OCI-LY1 (cell line): ENCODE measurements around the gene STMN1.

Experiments used
- H2AFZ ChIP-seq: fragments of 200-600 bp; sonication (generic), shearing (Covaris generic); 2 replicates; pipeline ENCODE4 v1.6.0; 2014; ENCODE audit warnings: antibody characterized with exemption, mild to moderate bottlenecking, low read length
- H3F3A ChIP-seq: fragments of 200-600 bp; sonication (generic), shearing (Covaris generic); 2 replicates; pipeline ENCODE4 v1.6.0; 2014; ENCODE audit warnings: mild to moderate bottlenecking, antibody characterized with exemption, low read length, moderate library complexity; ENCODE audit not compliant: insufficient read depth
- H3K27ac ChIP-seq: fragments of 200-600 bp; sonication (generic); 2 replicates; pipeline ENCODE4 v1.5.1; 2014; ENCODE audit warnings: low read length, mixed run types, mild to moderate bottlenecking, low read depth; ENCODE audit not compliant: poor library complexity, severe bottlenecking
- H3K27me3 ChIP-seq: fragments of 200-600 bp; sonication (generic); 2 replicates; pipeline ENCODE4 v1.6.0; 2014; ENCODE audit warnings: antibody characterized with exemption, mild to moderate bottlenecking, low read length, moderate library complexity; ENCODE audit not compliant: insufficient read depth
- H3K36me3 ChIP-seq: fragments of 200-600 bp; sonication (generic); 2 replicates; pipeline ENCODE4 v1.6.1; 2014; ENCODE audit warnings: mild to moderate bottlenecking, antibody characterized with exemption, low read length, moderate library complexity, mixed read lengths; ENCODE audit not compliant: insufficient read depth
- H3K4me1 ChIP-seq: fragments of 200-600 bp; sonication (generic); 2 replicates; pipeline ENCODE4 v1.5.1; 2014; ENCODE audit warnings: mild to moderate bottlenecking, low read length, moderate library complexity; ENCODE audit not compliant: insufficient read depth, severe bottlenecking
- H3K4me2 ChIP-seq: fragments of 200-600 bp; sonication (generic), shearing (Covaris generic); 2 replicates; pipeline ENCODE4 v1.6.1; 2014; ENCODE audit warnings: low read length
- H3K4me3 ChIP-seq: fragments of 200-600 bp; sonication (generic); 2 replicates; pipeline ENCODE4 v1.5.1; 2014; ENCODE audit warnings: low read length, low read depth, mild to moderate bottlenecking, mixed read lengths; ENCODE audit not compliant: poor library complexity, severe bottlenecking
- H3K79me2 ChIP-seq: fragments of 200-600 bp; shearing (Covaris generic); 2 replicates; pipeline ENCODE4 v1.6.1; 2016; ENCODE audit warnings: mixed run types, low read length, mixed read lengths; ENCODE audit not compliant: insufficient read depth
- H3K9ac ChIP-seq: fragments of 200-600 bp; sonication (generic), shearing (Covaris generic); 2 replicates; pipeline ENCODE4 v1.6.1; 2014; ENCODE audit warnings: mild to moderate bottlenecking, low read length, mixed read lengths
- H3K9me2 ChIP-seq: fragments of 200-600 bp; sonication (generic), shearing (Covaris generic); 2 replicates; pipeline ENCODE4 v1.6.1; 2014; ENCODE audit warnings: low read depth, mild to moderate bottlenecking, low read length, mixed read lengths
- H3K9me3 ChIP-seq: fragments of 200-600 bp; shearing (Covaris generic); 2 replicates; pipeline ENCODE4 v1.6.1; 2014; ENCODE audit warnings: low read length, mixed read lengths
- H4K20me1 ChIP-seq: fragments of 200-600 bp; sonication (generic), shearing (Covaris generic); 2 replicates; pipeline ENCODE4 v1.6.0; 2016; ENCODE audit warnings: mild to moderate bottlenecking, low read length; ENCODE audit not compliant: insufficient read depth
- EZH2 ChIP-seq: fragments of 200-600 bp; sonication (generic), shearing (Covaris generic); IDR thresholded peaks from 2 replicates; pipeline ENCODE4 v1.8.0; 2017; ENCODE audit warnings: borderline replicate concordance, mixed run types, mild to moderate bottlenecking, antibody characterized with exemption, low read length, moderate library complexity, mixed read lengths
- TF ChIP-seq, protein P1 (sequence below): fragments of 200-600 bp; sonication (generic), shearing (Covaris generic); IDR thresholded peaks from 2 replicates; pipeline ENCODE4 v1.5.1; 2017; ENCODE audit warnings: mild to moderate bottlenecking, antibody characterized with exemption, low read length, moderate library complexity, mixed read lengths

Gene STMN1

DNA sequence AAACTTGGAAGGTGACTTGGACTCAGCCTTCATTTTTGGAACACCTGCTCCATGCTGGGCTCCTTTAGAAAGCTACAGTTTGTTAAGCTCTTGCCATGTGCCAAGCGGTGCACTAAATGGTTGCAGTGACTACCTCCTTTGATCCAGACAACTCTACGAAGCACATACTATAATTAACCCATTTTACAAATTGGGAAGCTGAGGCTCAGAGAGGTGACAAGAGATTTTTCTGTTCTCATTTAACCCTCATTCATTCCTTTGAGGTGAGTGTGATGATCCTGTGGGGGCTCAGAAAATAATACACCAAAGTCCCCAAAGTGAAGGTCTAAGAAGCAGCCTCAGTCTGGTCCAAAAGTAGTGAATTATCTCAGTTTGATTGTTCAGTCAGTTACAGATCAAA, 29.1 kb downstream of the STMN1 start:
- Histone ChIP-seq H3K27ac (no peak overlapping the region), H3K4me3 (no peak overlapping the region), H4K20me1 (no peaks in the 10 kb centered on the region), H3K36me3 (no peaks in the 10 kb centered on the region), H3K79me2 (no peaks in the 10 kb centered on the region), H2AFZ (no peak overlapping the region), H3K4me2 (no peak overlapping the region), H3K9ac (no peak overlapping the region), H3K4me1 (peaks cover 24% of the 10 kb centered on the region), H3K9me3 (no peaks in the 10 kb centered on the region), H3K9me2 (no peaks in the 10 kb centered on the region), H3F3A (no peaks in the 10 kb centered on the region), H3K27me3 (no peaks in the 10 kb centered on the region)
- TF ChIP-seq EZH2 = no peak
- TF ChIP-seq, protein P1, sequence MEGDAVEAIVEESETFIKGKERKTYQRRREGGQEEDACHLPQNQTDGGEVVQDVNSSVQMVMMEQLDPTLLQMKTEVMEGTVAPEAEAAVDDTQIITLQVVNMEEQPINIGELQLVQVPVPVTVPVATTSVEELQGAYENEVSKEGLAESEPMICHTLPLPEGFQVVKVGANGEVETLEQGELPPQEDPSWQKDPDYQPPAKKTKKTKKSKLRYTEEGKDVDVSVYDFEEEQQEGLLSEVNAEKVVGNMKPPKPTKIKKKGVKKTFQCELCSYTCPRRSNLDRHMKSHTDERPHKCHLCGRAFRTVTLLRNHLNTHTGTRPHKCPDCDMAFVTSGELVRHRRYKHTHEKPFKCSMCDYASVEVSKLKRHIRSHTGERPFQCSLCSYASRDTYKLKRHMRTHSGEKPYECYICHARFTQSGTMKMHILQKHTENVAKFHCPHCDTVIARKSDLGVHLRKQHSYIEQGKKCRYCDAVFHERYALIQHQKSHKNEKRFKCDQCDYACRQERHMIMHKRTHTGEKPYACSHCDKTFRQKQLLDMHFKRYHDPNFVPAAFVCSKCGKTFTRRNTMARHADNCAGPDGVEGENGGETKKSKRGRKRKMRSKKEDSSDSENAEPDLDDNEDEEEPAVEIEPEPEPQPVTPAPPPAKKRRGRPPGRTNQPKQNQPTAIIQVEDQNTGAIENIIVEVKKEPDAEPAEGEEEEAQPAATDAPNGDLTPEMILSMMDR = no peak

DNA sequence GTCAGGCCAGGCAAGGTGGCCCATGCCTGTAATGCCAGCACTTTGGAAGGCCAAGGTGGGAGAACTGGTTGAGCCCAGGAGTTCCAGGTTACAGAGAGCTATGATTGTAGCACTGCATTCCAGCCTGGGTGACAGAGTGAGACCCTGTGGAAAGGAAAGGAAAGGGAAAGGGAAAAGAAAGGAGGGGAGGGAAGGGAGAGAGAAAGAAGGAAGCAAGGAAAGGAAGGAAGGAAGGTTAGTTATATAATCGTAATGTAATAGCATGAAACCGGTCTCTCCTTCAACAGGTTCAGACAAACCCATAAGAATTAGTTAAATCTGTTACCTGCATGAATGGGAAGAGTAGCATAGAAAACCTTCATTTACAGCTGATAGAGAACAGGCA, 29.5 kb downstream of the STMN1 start:
- TF ChIP-seq, protein P1 = no peak
- TF ChIP-seq EZH2 = no peak
- no peaks in the 10 kb centered on the region for H4K20me1 ChIP-seq
- H3K4me2 ChIP-seq = no peak overlapping the region
- no peak overlapping the region for H3K4me3 ChIP-seq
- no peaks in the 10 kb centered on the region for H3K27me3 ChIP-seq
- H3F3A ChIP-seq = no peaks in the 10 kb centered on the region
- no peak overlapping the region for H3K9ac ChIP-seq
- H3K9me2 ChIP-seq = no peaks in the 10 kb centered on the region
- no peaks in the 10 kb centered on the region for H3K79me2 ChIP-seq
- H3K4me1 ChIP-seq = peaks cover 24% of the 10 kb centered on the region
- H3K27ac ChIP-seq = no peak overlapping the region
- no peaks in the 10 kb centered on the region for H3K36me3 ChIP-seq
- no peak overlapping the region for H2AFZ ChIP-seq
- H3K9me3 ChIP-seq = no peaks in the 10 kb centered on the region

DNA sequence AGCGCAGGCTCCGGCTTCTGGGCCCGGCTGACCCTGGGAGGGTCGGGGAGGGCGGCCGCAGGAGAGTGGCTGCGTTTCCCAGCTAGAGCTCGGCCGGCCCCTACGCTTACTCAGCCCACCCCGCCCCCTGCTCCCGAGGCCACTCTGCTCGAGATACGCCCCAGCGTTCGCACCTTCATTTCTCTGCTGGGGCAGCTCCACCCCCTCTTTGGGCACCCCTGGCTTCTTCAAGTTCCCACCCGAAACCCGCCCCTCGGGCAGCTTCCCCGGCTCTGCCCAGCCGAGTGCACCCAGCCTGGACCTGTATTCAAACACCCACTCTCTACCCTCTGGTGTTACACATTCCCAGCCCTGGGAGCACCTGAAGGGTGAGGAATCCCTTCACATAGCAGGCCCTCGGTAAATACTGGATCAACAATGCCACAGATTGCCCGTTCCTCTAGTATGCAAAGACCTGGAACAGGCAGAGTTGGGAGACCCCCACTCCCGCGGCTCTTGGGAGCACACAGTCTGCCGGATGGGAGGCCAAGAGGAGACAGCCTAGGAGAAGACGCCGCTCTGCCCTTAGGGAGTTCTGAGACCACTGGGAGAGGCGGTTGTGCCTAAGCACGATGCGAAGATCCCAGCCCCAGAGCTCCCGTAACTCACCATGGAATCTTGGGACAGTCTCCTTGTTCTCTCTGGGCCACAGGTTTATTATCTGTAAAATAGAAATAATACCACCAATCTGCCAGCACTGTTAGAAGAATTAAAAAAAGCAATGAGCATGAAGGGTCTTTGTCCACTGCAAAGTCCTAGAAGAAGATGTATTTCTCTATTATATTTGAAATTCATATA, 30.1 kb downstream of the STMN1 start:
- Histone ChIP-seq H2AFZ (no peak overlapping the region), H3K36me3 (no peaks in the 10 kb centered on the region), H3K4me3 (peak overlapping the region; percentile 59), H3K27ac (no peak overlapping the region), H3K9me2 (no peaks in the 10 kb centered on the region), H3K4me2 (peak overlapping the region; percentile 80), H3K9me3 (no peaks in the 10 kb centered on the region), H3K9ac (peak overlapping the region; percentile 52; the same call in 1 of the 2 replicates), H3K27me3 (no peaks in the 10 kb centered on the region), H3K79me2 (no peaks in the 10 kb centered on the region), H4K20me1 (no peaks in the 10 kb centered on the region), H3F3A (no peaks in the 10 kb centered on the region), H3K4me1 (peaks cover 24% of the 10 kb centered on the region)
- TF ChIP-seq EZH2 = no peak
- TF ChIP-seq, protein P1 = no peak
